GM18502 (cell line): ENCODE data around the gene FAM120A.

Source experiments
- ATAC-seq: cut with Tn5 transposase; IDR thresholded peaks from one replicate; pipeline ENCODE4 v1.9.1; 2021; ENCODE audit warnings: mild to moderate bottlenecking; ENCODE audit not compliant: unreplicated experiment, poor library complexity

Gene FAM120A

GRCh38 chr9:93543117-93543516 lies 91.6 kb downstream of the FAM120A start:
- no peak for ATAC-seq

GRCh38 chr9:93546356-93546755 lies 94.9 kb downstream of the FAM120A start:
- ATAC-seq = no peak

- ATAC-seq = no peak
Measured at GRCh38 chr9:93549611-93550010, 98.1 kb downstream of the FAM120A start.

GRCh38 chr9:93552923-93553322 lies 101.4 kb downstream of the FAM120A start:
- ATAC-seq = no peak

GRCh38 chr9:93555370-93555769 lies 103.9 kb downstream of the FAM120A start:
- ATAC-seq = no peak

GRCh38 chr9:93557366-93558137 lies 106.1 kb downstream of the FAM120A start:
- no peak for ATAC-seq

- ATAC-seq = no peak
Measured at GRCh38 chr9:93558503-93558902, 107.0 kb downstream of the FAM120A start.

- no peak for ATAC-seq
Measured at GRCh38 chr9:93560991-93561390, 109.5 kb downstream of the FAM120A start.

GRCh38 chr9:93562157-93562556 lies 110.7 kb downstream of the FAM120A start:
- ATAC-seq = no peak

- ATAC-seq = no peak
Measured at GRCh38 chr9:93565089-93565488, 113.6 kb downstream of the FAM120A start.

GRCh38 chr9:93566408-93567270 lies 115.2 kb downstream of the FAM120A start:
- ATAC-seq = peak; percentile 88

- no peak for ATAC-seq
Measured at GRCh38 chr9:93567271-93567959, 115.9 kb downstream of the FAM120A start.

- no peak for ATAC-seq
Measured at GRCh38 chr9:93568169-93568568, 116.7 kb downstream of the FAM120A start.

- no peak for ATAC-seq
Measured at GRCh38 chr9:93569621-93570174, 118.2 kb downstream of the FAM120A start.

GRCh38 chr9:93572221-93572620 lies 120.7 kb downstream of the FAM120A start:
- no peak for ATAC-seq

- ATAC-seq = no peak
Measured at GRCh38 chr9:93572636-93573515, 121.4 kb downstream of the FAM120A start.

- ATAC-seq = no peak
Measured at GRCh38 chr9:93573516-93573828, 122.0 kb downstream of the FAM120A start.

- ATAC-seq = no peak
Measured at GRCh38 chr9:93574091-93574899, 122.8 kb downstream of the FAM120A start.
